HG02623 (cell line): ENCODE measurements around the gene CLN6.
"Not testable (repeated sequence)": the region's sequence is repeated elsewhere in the genome, so short reads cannot be mapped to it uniquely, and the experiment has no call there.

Experiments used
- ATAC-seq: cut with Tn5 transposase; IDR thresholded peaks from one replicate; pipeline ENCODE4 v1.9.1; 2021; ENCODE audit warnings: moderate library complexity; ENCODE audit not compliant: unreplicated experiment

CLN6 gene

GRCh38 chr15:68207176-68207935, 22.2 kb downstream of the CLN6 start:
- ATAC-seq, result no peak

GRCh38 chr15:68206711-68207151, 22.8 kb downstream of the CLN6 start:
- ATAC-seq, result no peak

DNA sequence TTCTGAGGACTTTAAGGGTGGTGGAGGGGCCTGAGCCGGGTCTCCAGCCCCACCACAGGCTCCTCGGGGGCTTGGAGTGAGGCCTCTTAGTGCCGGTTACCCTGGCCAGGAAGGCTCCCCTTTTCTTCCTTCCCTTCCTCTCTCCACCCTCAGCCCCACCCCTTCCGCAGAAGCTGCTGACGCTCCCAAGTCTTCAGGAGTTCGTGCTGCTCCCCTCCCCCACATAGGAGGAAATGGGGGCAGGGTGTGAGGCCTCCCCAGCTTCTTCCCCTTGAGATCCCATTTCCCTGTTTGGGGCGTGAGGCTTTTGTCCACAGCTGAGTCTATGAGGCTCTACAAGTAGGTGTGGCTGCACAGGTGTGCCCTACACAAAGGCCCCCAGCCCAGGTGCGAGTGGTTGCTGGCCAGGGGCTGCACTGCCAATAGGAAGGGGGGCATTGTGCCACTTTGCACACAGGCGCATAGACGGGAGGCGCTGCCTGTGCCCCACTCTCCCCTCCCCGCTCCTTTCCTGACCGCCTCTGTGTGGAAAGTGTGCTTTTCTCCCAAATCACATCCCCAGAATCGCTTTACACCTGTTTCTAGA, 23.5 kb downstream of the CLN6 start:
- ATAC-seq, result no peak

DNA sequence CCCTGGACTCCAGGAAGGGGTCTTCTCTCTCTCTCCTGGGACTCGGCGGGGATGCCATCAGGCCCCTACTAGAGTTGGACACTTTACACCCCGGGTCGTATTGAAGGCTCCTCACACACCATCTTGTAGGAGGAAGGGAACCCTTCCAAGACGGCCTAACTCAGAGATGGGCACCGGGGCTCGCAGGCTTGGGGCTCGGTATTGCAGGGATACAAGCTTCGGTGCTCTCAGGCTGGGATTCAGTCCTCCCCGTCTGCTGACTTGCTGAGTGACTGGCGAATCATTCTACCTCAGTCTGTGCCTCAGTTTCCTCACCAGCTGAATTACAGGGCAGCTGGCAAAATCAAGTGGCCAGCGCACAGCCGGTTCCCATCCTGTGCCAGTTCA, 24.0 kb downstream of the CLN6 start:
- ATAC-seq, result no peak

- no peak for ATAC-seq
Observed at GRCh38 chr15:68204776-68205557, 24.6 kb downstream of the CLN6 start, which contains the start of gene CALML4. Gene CALML4 (minus strand): TSS chr15:68205332. CDS start chr15:68205247, 85 bp downstream.

DNA sequence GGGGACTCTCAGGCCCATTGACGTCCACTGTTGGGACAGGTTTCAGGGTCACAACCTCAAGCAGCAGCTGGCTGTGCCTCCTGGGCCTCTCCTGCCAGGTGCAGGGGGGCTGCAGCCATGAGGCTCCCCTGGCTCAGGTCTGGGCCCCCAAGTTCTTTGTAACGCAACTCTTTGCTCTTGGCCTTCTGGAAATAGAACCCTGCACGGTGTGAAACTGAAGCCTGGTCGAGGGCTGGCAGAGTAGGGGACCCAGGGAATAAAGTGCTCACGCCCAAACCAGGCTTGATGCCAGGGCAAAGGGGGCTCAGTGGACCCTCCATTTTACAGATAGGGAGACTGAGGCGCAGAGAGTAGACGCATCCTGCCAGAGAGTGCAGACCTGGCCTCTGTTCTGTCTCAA, 25.2 kb downstream of the CLN6 start:
- ATAC-seq, result no peak

DNA sequence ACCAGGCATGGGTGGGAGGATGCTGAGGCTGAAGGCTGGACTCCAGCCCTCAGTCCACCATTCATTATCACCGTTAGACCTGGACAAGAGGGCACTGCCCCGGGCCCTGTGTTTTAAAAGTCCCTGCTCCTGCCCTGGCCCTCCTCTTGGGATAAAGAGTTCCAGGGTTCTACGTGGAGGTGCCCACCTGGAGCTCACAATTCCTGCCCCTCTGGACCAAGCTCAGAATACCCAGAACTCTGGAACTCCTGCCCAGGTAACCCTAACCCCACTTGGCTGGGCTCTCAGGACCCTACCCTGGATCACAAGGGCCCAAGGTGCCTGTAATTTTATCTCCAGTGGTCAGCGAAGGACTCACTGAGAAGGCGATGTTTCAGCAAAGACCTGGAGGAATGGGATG, 25.6 kb downstream of the CLN6 start:
- ATAC-seq, result no peak

GRCh38 chr15:68203486-68203885, 26.0 kb downstream of the CLN6 start:
- ATAC-seq, result no peak

DNA sequence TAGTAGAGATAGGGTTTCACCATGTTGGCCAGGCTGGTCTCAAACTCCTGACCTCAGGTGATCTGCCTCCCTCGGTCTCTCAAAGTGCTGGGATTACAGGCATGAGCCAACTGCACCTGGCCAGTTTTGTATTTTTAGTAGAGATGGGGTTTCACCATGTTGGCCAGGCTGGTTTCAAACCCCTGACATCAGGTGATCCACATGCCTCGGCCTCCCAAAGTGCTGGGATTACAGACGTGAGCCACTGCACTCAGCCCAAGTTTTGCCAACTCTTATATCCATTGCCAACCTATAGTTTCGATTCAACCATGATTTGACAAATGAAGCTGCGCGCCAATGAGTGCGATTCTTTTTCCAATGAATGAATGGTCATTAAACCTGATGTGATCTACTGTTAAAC, 26.5 kb downstream of the CLN6 start:
- ATAC-seq, result not testable (repeated sequence)

DNA sequence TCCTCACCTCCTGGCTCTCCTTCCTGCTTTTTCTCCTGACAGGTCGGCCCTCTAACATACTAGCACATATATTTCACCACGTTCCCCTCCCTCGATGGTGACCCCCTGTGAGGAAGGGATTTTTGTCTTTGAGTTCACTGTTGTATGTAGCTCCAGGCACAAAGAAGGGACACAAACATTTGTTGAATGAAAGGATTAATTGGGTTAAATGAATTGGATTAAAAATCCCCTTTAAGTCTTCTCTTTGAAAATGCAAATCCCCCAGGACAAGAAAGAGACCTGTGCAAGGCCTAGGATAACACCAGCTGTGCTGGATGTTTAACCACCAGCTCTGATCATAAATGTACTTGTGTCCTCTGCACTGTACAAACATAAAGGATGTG, 27.7 kb downstream of the CLN6 start:
- no peak for ATAC-seq

- ATAC-seq, result no peak
Observed at GRCh38 chr15:68201153-68201878, 28.2 kb downstream of the CLN6 start.

DNA sequence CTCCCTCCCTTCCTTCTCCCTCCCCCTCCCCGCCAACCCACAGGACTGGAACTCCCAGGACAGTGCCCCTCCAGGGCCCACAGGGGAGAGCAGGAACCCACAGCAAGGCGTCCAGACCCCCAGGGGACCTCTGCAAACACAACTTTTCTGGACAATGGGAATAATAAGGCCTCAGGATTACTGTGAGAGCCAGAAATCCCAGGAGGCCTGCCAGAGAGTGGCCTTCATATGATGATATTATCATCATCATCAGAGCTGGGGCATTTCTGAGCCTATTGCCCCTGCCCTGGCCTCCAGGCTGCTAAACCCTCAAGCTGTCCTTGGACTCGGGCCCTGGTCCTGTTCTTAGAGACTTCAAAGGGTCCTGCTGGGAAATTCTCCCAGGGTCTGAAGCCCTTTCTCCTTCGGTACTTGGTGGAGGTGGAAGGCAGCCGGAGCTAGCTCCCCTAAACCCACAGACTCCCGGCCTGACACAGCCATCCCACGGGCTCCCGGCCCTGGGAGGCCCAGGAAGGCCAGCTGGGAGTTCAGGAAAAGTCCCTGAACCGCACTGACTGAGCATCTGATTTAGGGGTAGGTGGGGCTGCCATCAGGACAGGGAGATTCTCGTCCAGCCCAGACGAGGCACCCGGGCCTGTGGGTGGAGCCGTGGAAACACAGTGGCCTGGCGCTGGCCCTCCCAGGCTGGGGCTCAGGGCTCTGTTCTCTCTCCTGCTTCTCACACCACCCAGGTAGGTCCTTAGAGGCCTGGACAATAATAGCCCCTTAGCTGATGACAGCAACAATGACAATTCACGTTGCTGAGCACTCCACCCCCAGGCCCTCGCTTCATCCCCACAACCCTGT, 29.3 kb downstream of the CLN6 start:
- ATAC-seq, result no peak

GRCh38 chr15:68199340-68199739, 30.2 kb downstream of the CLN6 start:
- ATAC-seq, result no peak

DNA sequence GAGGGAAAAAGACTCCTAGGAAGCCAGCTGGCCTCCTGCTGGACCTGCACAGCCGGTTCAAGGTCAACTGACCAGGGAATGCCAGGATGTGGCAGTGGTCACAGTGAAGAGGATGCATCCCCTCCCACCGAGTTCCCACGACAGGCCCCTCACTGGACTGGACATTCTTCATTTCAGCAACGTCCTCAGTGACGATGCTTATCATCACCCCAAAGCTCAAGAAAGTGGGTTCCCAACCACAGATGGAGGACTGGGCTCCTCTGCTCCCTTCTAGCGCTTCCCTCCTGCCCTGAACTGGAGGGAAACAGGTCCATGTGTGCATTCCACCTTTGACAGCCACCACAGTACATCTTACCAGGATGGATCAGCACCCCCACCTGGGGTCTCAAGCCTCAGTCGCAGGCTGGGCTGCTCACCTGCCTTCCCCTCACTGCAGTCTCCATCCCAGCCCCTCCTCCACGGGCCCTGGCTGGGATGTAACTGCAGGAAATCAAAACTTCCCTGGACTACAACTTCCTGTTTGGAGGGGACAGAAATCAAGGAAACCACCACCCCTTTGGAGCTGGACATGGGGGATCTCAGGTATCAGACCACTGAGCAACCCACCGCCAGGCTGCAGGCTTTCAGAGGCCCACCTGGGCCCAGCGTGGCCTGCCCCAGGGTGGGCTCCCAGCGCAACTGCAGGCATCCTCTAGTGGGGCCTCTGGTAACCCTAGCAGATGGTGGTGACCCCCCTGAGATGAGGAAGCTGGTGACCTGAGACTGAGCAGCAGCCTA, 31.7 kb downstream of the CLN6 start:
- ATAC-seq, result no peak

DNA sequence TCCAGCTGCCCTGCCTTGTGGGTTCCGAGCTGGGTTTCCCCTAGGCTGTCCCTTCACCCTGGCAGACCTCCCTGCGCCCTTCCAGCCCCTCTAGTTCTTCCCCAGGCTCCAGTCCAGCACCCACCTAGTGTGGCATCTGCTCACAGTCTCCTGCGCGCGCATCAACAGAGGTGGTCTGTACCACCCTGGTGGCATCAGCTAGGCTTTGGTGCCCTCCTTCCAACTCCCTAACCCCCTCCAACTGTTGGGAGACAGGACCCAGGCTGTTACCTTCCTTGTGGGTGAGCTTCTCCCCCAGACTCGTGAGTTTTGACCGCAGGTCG, 32.4 kb downstream of the CLN6 start:
- ATAC-seq, result no peak

DNA sequence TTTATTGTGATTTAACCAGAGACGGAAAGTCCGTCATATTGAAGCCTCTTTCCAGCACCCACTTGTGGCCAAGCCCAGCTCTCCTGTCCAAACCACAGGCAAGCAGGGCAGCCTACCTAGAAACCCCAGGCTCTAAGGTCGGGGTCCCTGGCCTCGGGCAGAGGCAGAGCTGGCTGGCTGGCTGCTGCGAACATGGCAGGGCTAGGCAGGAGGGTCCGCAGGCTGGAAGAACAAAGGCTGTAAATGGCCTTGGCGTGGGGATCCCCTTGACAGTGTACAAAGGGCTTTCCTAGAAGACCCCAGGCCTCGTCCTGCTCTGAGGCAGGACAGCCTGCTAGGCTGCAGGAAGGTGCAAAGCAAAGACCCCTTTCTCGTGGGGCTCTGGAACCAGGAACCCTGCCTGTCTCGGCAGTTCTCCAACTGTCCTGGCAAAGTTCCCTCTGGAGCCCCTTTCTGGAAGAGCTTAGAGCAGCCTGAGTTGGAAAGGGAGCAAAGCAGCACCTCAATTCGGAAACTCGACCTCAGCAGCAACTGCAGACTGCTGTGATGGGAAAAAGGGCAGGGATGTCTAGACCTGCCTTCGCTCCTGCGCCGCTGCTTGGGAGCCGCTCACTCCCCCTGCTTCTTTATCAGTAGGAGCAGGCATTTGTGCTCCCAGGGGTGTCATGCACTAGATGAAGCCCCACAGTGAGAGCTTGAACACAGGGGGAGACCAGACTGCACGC, 32.9 kb downstream of the CLN6 start:
- no peak for ATAC-seq

DNA sequence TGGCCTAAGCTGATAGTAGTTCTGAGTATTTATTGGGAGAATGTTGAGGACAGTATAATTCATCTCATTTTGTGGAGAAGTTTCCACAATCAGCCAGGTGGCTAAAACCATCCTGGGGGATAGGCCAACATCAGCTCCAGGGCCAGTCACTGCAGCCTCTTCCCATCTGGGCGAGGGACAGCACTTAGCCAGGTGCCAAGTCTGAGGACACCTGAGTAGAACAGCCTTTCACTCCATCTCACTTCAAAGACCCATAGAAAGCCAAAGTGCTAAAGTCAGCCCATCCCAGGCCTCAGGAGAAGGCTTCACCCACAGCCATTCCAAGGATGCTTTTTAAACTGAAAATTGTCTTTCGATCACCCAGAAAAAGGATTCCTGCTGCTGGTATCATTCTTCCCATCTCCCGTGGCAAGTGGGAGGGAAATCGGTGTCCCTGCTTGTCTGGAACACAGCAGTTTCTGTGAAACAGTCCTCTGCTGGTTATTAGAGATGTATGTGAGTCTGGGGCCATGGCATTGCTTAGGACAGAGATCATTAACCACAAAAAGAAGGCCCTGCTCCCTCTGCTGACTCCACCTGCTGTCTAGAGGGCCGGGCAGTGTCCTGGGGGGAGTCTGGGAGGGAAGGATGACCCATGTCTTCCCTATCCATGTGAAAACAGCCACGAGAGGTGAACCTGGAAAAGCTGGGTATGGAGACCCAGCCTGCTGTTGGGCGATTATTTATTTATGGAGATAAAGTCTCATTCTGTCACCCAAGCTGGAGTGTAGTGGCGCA, 34.0 kb downstream of the CLN6 start:
- ATAC-seq, result no peak

- ATAC-seq, result no peak
Observed at GRCh38 chr15:68192804-68193486, 36.6 kb downstream of the CLN6 start.
